B cell (primary cell): ENCODE results near the gene PTPN11. TPM values are rescaled to one million over a fixed set of nuclear protein-coding genes. Genes with fewer than 3 reads are reported as not detected.

ENCODE experiments used
- ATAC-seq: fragments of 200-7000 bp; cut with Tn5 transposase; one replicate; pipeline ENCODE4 v1.10.0; 2021; ENCODE audit warnings: low read depth, mild to moderate bottlenecking, moderate number of reproducible peaks, moderate library complexity
- CTCF ChIA-PET: fragments of 350-600 bp; sonication (Branson Sonifier 250); formaldehyde crosslinking; loops from one replicate; lab custom pipeline; 2021; ENCODE audit warnings: antibody characterized with exemption, inconsistent platforms; lab: Charles Lee
- POLR2A ChIA-PET: fragments of 350-600 bp; sonication (Branson Sonifier 250); formaldehyde crosslinking; loops from one replicate; lab custom pipeline; 2021; ENCODE audit warnings: antibody characterized with exemption; lab: Charles Lee
- DNase-seq: peaks from one replicate; pipeline ENCODE4 v3.0.0; 2013
- H2AFZ ChIP-seq: 2 replicates; pipeline ENCODE4 v1.6.1; 2012; ENCODE audit warnings: mild to moderate bottlenecking, low read depth, low read length; ENCODE audit not compliant: insufficient read depth, poor library complexity, severe bottlenecking
- H3K27ac ChIP-seq, 2 donors: 1 replicate in 1 of 2; 2 replicates in 1 of 2; pipeline ENCODE4 v1.5.1; 2012 to 2013; ENCODE audit warnings: low read length in 2 of 2, mild to moderate bottlenecking in 2 of 2, moderate library complexity in 1 of 2
- H3K27me3 ChIP-seq, 4 experiments: fragments of 200-600 bp in 1 of 4; sonication (generic) in 1 of 4; replicated peaks in 1 of 4; 1 replicate in 2 of 4; 2 replicates in 2 of 4; pipeline versions ENCODE4 v1.6.1 to v1.7.0; 2013 to 2016; ENCODE audit warnings: low read length in 3 of 4, mild to moderate bottlenecking in 2 of 4, mixed read lengths in 1 of 4, moderate library complexity in 1 of 4; ENCODE audit not compliant: insufficient read depth in 4 of 4, control insufficient read depth in 3 of 4; ENCODE audit errors: control extremely low read depth in 1 of 4
- H3K36me3 ChIP-seq, 2 experiments: replicated peaks in 1 of 2; 1 replicate in 1 of 2; 2 replicates in 1 of 2; pipeline versions ENCODE4 v1.6.1 to v1.7.1; 2013; ENCODE audit warnings: low read length in 1 of 2; ENCODE audit not compliant: insufficient read depth in 2 of 2, control insufficient read depth in 1 of 2; ENCODE audit errors: control extremely low read depth in 1 of 2, extremely low read depth in 1 of 2
- H3K4me1 ChIP-seq, 2 donors: fragments of 200-600 bp in 1 of 2; sonication (generic) in 1 of 2; 1 replicate in 1 of 2; 2 replicates in 1 of 2; pipeline versions ENCODE4 v1.5.1 to v1.6.1; 2013 to 2017; ENCODE audit warnings: low read length in 2 of 2; ENCODE audit not compliant: control insufficient read depth in 2 of 2, insufficient read depth in 2 of 2
- H3K4me2 ChIP-seq: replicated peaks from 2 replicates; pipeline ENCODE3; 2012; ENCODE audit warnings: mild to moderate bottlenecking, low read depth, low read length; ENCODE audit not compliant: poor library complexity, severe bottlenecking
- H3K4me3 ChIP-seq, 5 experiments: fragments of 200-600 bp in 1 of 5; sonication (generic) in 1 of 5; 1 replicate in 3 of 5; 2 replicates in 2 of 5; pipeline versions ENCODE4 v1.5.1 to v1.7.0; 2011 to 2016; ENCODE audit warnings: low read length in 4 of 5, mild to moderate bottlenecking in 4 of 5, low read depth in 2 of 5, control low read depth in 1 of 5, moderate library complexity in 1 of 5; ENCODE audit not compliant: insufficient read depth in 1 of 5; ENCODE audit errors: control extremely low read depth in 1 of 5, extremely low read depth in 1 of 5
- H3K79me2 ChIP-seq: fragments of 200-600 bp; sonication (generic); one replicate; pipeline ENCODE4 v1.6.0; 2016; ENCODE audit warnings: low read length; ENCODE audit not compliant: control insufficient read depth, insufficient read depth
- H3K9ac ChIP-seq: fragments of 200-600 bp; sonication (generic); 2 replicates; pipeline ENCODE4 v1.6.1; 2017; ENCODE audit warnings: mild to moderate bottlenecking, low read length, moderate library complexity
- H3K9me3 ChIP-seq, 3 donors: one replicate each; pipeline versions ENCODE4 v1.6.1 to v1.7.1; 2013; ENCODE audit warnings: low read length in 2 of 3; ENCODE audit not compliant: control insufficient read depth in 2 of 3, insufficient read depth in 1 of 3; ENCODE audit errors: control extremely low read depth in 1 of 3
- H4K20me1 ChIP-seq: 2 replicates; pipeline ENCODE4 v1.6.0; 2012; ENCODE audit warnings: mild to moderate bottlenecking, low read length; ENCODE audit not compliant: insufficient read depth, control insufficient read depth, poor library complexity, severe bottlenecking
- H3K27ac Mint-ChIP-seq: one replicate; pipeline ENCODE4 v1.8.0; 2021; ENCODE audit warnings: mixed read lengths
- H3K27me3 Mint-ChIP-seq: one replicate; pipeline ENCODE4 v1.8.0; 2021; ENCODE audit warnings: mixed read lengths
- H3K4me1 Mint-ChIP-seq: one replicate; pipeline ENCODE4 v1.8.0; 2021; ENCODE audit warnings: mixed read lengths
- H3K4me3 Mint-ChIP-seq: one replicate; pipeline ENCODE4 v1.8.0; 2021; ENCODE audit warnings: mixed read lengths
- H3K9me3 Mint-ChIP-seq: one replicate; pipeline ENCODE4 v1.8.0; 2022; ENCODE audit warnings: mixed read lengths; ENCODE audit not compliant: insufficient read depth
- CTCF ChIP-seq: fragments of 200-600 bp; IDR thresholded peaks from one replicate; pipeline ENCODE4 v1.8.0; 2022; ENCODE audit warnings: antibody characterized with exemption, mild to moderate bottlenecking
- EZH2 ChIP-seq: IDR thresholded peaks from 2 replicates; pipeline ENCODE4 v1.6.1; 2012; ENCODE audit warnings: borderline replicate concordance, low read depth, mild to moderate bottlenecking, moderate library complexity, low read length; ENCODE audit not compliant: insufficient read depth, poor library complexity, severe bottlenecking
- WGBS: methylation state at CpG from one replicate; pipeline ENCODE4 v1.1.5; 2013; ENCODE audit warnings: missing lambda C conversion rate; ENCODE audit not compliant: insufficient coverage; 5-methylcytosine and 5-hydroxymethylcytosine counted together
- intact Hi-C: fragments of 100-400 bp; cut with micrococcal nuclease; formaldehyde crosslinking; loops from one replicate; pipeline ENCODE4 v1.10.0; 2022
- polyA plus RNA-seq: library from polyadenylated mRNA; depleted of rRNA; stranded (reverse); fragments of >200 nt; gene quantifications from 2 replicates; pipeline ENCODE4 v1.2.3, GENCODE V29; 2012
- total RNA-seq, 2 donors: library from RNA; stranded (reverse); fragments of 120-200 nt in 1 of 2; gene quantifications; 1 replicate in 1 of 2; 2 replicates in 1 of 2; pipeline versions ENCODE4 v1.2.3 to v1.2.4, GENCODE V29; 2013 to 2022

Gene PTPN11
- total and polyA plus RNA-seq, 2 donors (not counting 1 experiment from before 2014, with no cell fraction given): 7.8 to 53.1 TPM

- H3K4me1 ChIP-seq: no peaks in the 10 kb centered on the region
- TF ChIP-seq CTCF (no peak), EZH2 (no peak)
- no peaks in the 10 kb centered on the region for H3K9me3 Mint-ChIP-seq
- H3K4me1 Mint-ChIP-seq: peaks cover 3% of the 10 kb centered on the region
- no peak overlapping the region for H3K4me2 ChIP-seq
- peak overlapping the region in 1 of 2 donors; percentile 23 for H3K27ac ChIP-seq
- peaks cover 17% of the 10 kb centered on the region for H4K20me1 ChIP-seq
- DNase-seq (no peak), ATAC-seq (no peak)
- H3K9ac ChIP-seq: no peak overlapping the region
- POLR2A ChIA-PET: interaction anchor here (0.7 to 0.9 kb wide), 2 partner anchors 134 to 389 kb away, joined by 4 to 6 read pairs; partner anchors contain the start of genes ERP29 and TMEM116
- no CpG with 5 or more reads among the region's 5 CpGs for WGBS
- H3K27me3 ChIP-seq: no peaks in the 10 kb centered on the region
- CTCF ChIA-PET: interaction anchor here (2.8 kb wide), 1 partner anchor 15 kb away, joined by 10 read pairs; no protein-coding TSS in a partner anchor
- H3K27ac Mint-ChIP-seq: no peak overlapping the region
- intact Hi-C loops: no loop called here
- no peak overlapping the region for H3K4me3 Mint-ChIP-seq
- no peak overlapping the region for H2AFZ ChIP-seq
- no peaks in the 10 kb centered on the region for H3K9me3 ChIP-seq
- H3K27me3 Mint-ChIP-seq: no peaks in the 10 kb centered on the region
- H3K4me3 ChIP-seq: no peak overlapping the region
- peaks cover 10 to 28% of the 10 kb centered on the region in 2 experiments for H3K36me3 ChIP-seq
- H3K79me2 ChIP-seq: no peaks in the 10 kb centered on the region
These were observed 16.7 kb upstream of the PTPN11 start for GRCh38 chr12:112401903-112402498.
